Naive thymus-derived CD4-positive, alpha-beta T cell (primary cell): ENCODE results near the gene RC3H1. TPM values are rescaled to one million over a fixed set of nuclear protein-coding genes. Genes with fewer than 3 reads are reported as not detected.

ENCODE experiments used
- ATAC-seq: fragments of 150-1000 bp; cut with Tn5 transposase; 2 replicates; pipeline ENCODE4 v1.10.0; 2021; ENCODE audit warnings: mild to moderate bottlenecking, moderate library complexity
- CTCF ChIA-PET: fragments of 350-600 bp; sonication (Branson Sonifier 250); formaldehyde crosslinking; loops from one replicate; lab custom pipeline; 2021; ENCODE audit warnings: antibody characterized with exemption; lab: Charles Lee
- POLR2A ChIA-PET: fragments of 350-600 bp; sonication (Branson Sonifier 250); formaldehyde crosslinking; loops from one replicate; lab custom pipeline; 2021; ENCODE audit warnings: antibody characterized with exemption, inconsistent platforms; lab: Charles Lee
- DNase-seq, 9 donors: peaks; one replicate each; pipeline versions ENCODE4 v3.0.0 to v3.0.0-alpha.2; 2020 to 2022; ENCODE audit warnings: mixed read lengths in 1 of 9
- H3K27ac ChIP-seq: one replicate; pipeline ENCODE4 v1.7.0; 2013; ENCODE audit warnings: mild to moderate bottlenecking, low read depth, low read length, moderate library complexity
- H3K27me3 ChIP-seq, 2 donors: one replicate each; pipeline ENCODE4 v1.7.0; 2013; ENCODE audit warnings: low read length in 2 of 2, mild to moderate bottlenecking in 2 of 2, moderate library complexity in 2 of 2; ENCODE audit not compliant: control insufficient read depth in 2 of 2, insufficient read depth in 2 of 2
- H3K36me3 ChIP-seq, 3 experiments: 1 replicate in 2 of 3; 2 replicates in 1 of 3; pipeline ENCODE4 v1.7.0; 2013; ENCODE audit warnings: low read length in 3 of 3, mild to moderate bottlenecking in 3 of 3, moderate library complexity in 1 of 3; ENCODE audit not compliant: insufficient read depth in 3 of 3, control insufficient read depth in 2 of 3
- H3K4me1 ChIP-seq, 2 donors: one replicate each; pipeline ENCODE4 v1.7.0; 2013; ENCODE audit warnings: low read length in 2 of 2, mild to moderate bottlenecking in 2 of 2, moderate library complexity in 1 of 2; ENCODE audit not compliant: control insufficient read depth in 2 of 2, insufficient read depth in 2 of 2
- H3K4me3 ChIP-seq: 2 replicates; pipeline ENCODE4 v1.7.0; 2013; ENCODE audit warnings: mild to moderate bottlenecking, low read length
- H3K9me3 ChIP-seq, 3 experiments: 1 replicate in 2 of 3; 2 replicates in 1 of 3; pipeline ENCODE4 v1.7.0; 2013; ENCODE audit warnings: low read length in 3 of 3; ENCODE audit not compliant: control insufficient read depth in 2 of 3
- H3K27ac Mint-ChIP-seq, 9 donors: one replicate each; pipeline ENCODE4 v1.8.0; 2020 to 2022; ENCODE audit warnings: mixed read lengths in 9 of 9, mild to moderate bottlenecking in 8 of 9, moderate library complexity in 5 of 9, inconsistent platforms in 2 of 9
- H3K27me3 Mint-ChIP-seq, 5 donors: one replicate each; pipeline ENCODE4 v1.8.0; 2021 to 2022; ENCODE audit warnings: mixed read lengths in 5 of 5, mild to moderate bottlenecking in 1 of 5
- H3K36me3 Mint-ChIP-seq, 5 donors: one replicate each; pipeline ENCODE4 v1.8.0; 2020 to 2022; ENCODE audit warnings: mixed read lengths in 5 of 5, mild to moderate bottlenecking in 3 of 5, inconsistent platforms in 1 of 5
- H3K4me1 Mint-ChIP-seq, 7 donors: one replicate each; pipeline ENCODE4 v1.8.0; 2020 to 2022; ENCODE audit warnings: mixed read lengths in 7 of 7, mild to moderate bottlenecking in 3 of 7, inconsistent platforms in 1 of 7
- H3K4me3 Mint-ChIP-seq, 10 donors: one replicate each; pipeline ENCODE4 v1.8.0; 2020 to 2022; ENCODE audit warnings: mild to moderate bottlenecking in 10 of 10, mixed read lengths in 10 of 10, moderate library complexity in 6 of 10, inconsistent platforms in 2 of 10
- H3K9me3 Mint-ChIP-seq, 11 donors: one replicate each; pipeline ENCODE4 v1.8.0; 2020 to 2022; ENCODE audit warnings: mixed read lengths in 11 of 11, mild to moderate bottlenecking in 4 of 11, inconsistent platforms in 1 of 11, moderate library complexity in 1 of 11
- intact Hi-C, 2 donors: fragments of 100-400 bp; cut with micrococcal nuclease; formaldehyde crosslinking; loops; one replicate each; pipeline ENCODE4 v1.15.1; 2023
- polyA plus RNA-seq, 2 donors: library from polyadenylated mRNA; unstranded; fragments of 300-500 nt; fragmentation: Illumina TruSeq; gene quantifications; one replicate each; pipeline ENCODE4 v1.2.3, GENCODE V29; 2021
- total RNA-seq, 6 experiments: library from RNA in 5 of 6; stranded (reverse) in 5 of 6; gene quantifications; 1 replicate in 5 of 6; 2 replicates in 1 of 6; pipeline ENCODE4 v1.2.3 and lab custom pipeline; 2021 to 2026

The RC3H1 gene
- total and polyA plus RNA-seq, 7 experiments from 2014 or later: 6.7 to 49.5 (median 40.5) TPM

- Mint-ChIP-seq H3K4me3 (no peak overlapping the region), H3K9me3 (no peaks in the 10 kb centered on the region), H3K4me1 (peaks cover 0 to 7% (median 0%) of the 10 kb centered on the region in 7 donors), H3K36me3 (peaks cover 0 to 5% (median 3%) of the 10 kb centered on the region in 5 donors), H3K27ac (peak overlapping the region in 2 of 9 donors; percentile 25 to 64), H3K27me3 (peaks cover 0 to 2% (median 0%) of the 10 kb centered on the region in 5 donors)
- ChIA-PET POLR2A (interaction anchor here (1.4 kb wide), 1 partner anchor 57 kb away, joined by 4 read pairs; the partner anchor contains the start of genes GAS5 and ZBTB37), CTCF (no interaction called here)
- no peak overlapping the region for H3K27ac ChIP-seq
- DNase-seq (no peak), ATAC-seq (no peak)
- H3K4me1 ChIP-seq: no peaks in the 10 kb centered on the region
- H3K9me3 ChIP-seq: no peaks in the 10 kb centered on the region
- H3K27me3 ChIP-seq: no peaks in the 10 kb centered on the region
- intact Hi-C loops: no loop called here
- no peaks in the 10 kb centered on the region for H3K36me3 ChIP-seq
- H3K4me3 ChIP-seq: no peak overlapping the region
These were observed 96.6 kb downstream of the RC3H1 start for GRCh38 chr1:173925306-173926242.

- no peak overlapping the region for H3K4me3 ChIP-seq
- POLR2A ChIA-PET: no interaction called here
- peaks cover 0 to 1% (median 0%) of the 10 kb centered on the region in 11 donors for H3K9me3 Mint-ChIP-seq
- H3K27me3 ChIP-seq: no peaks in the 10 kb centered on the region
- H3K9me3 ChIP-seq: no peaks in the 10 kb centered on the region
- ATAC-seq (no peak), DNase-seq (no peak)
- no peaks in the 10 kb centered on the region for H3K36me3 Mint-ChIP-seq
- intact Hi-C loops: no loop called here
- H3K4me1 ChIP-seq: no peaks in the 10 kb centered on the region
- H3K27me3 Mint-ChIP-seq: peaks cover 0 to 2% (median 0%) of the 10 kb centered on the region in 5 donors
- H3K27ac ChIP-seq: no peak overlapping the region
- H3K4me3 Mint-ChIP-seq: no peak overlapping the region
- CTCF ChIA-PET: no interaction called here
- H3K27ac Mint-ChIP-seq: no peak overlapping the region
- H3K4me1 Mint-ChIP-seq: peaks cover 0 to 3% (median 0%) of the 10 kb centered on the region in 7 donors
- no peaks in the 10 kb centered on the region for H3K36me3 ChIP-seq
These were observed 101.3 kb downstream of the RC3H1 start for GRCh38 chr1:173920861-173921260.

GRCh38 chr1:173917635-173918493, 104.3 kb downstream of the RC3H1 start:
- no peaks in the 10 kb centered on the region for H3K4me1 ChIP-seq
- H3K9me3 ChIP-seq: no peaks in the 10 kb centered on the region
- Mint-ChIP-seq H3K9me3 (peaks cover 0 to 3% (median 0%) of the 10 kb centered on the region in 11 donors), H3K27ac (peak overlapping the region in 2 of 9 donors; percentile 38 to 62), H3K27me3 (peaks cover 0 to 2% (median 0%) of the 10 kb centered on the region in 5 donors), H3K4me1 (peaks cover 0 to 2% (median 0%) of the 10 kb centered on the region in 7 donors), H3K36me3 (no peaks in the 10 kb centered on the region), H3K4me3 (no peak overlapping the region)
- ChIA-PET CTCF (no interaction called here), POLR2A (no interaction called here)
- H3K27ac ChIP-seq: no peak overlapping the region
- intact Hi-C loops: no loop called here
- H3K4me3 ChIP-seq: no peak overlapping the region
- H3K27me3 ChIP-seq: no peaks in the 10 kb centered on the region
- H3K36me3 ChIP-seq: no peaks in the 10 kb centered on the region
- no peak for DNase-seq
- no peak for ATAC-seq

- CTCF ChIA-PET: no interaction called here
- Histone ChIP-seq H3K4me3 (no peak within 1 kb of the TSS), H3K36me3 (no peaks in the 10 kb centered on the region), H3K27me3 (no peaks in the 10 kb centered on the region), H3K9me3 (no peaks in the 10 kb centered on the region), H3K4me1 (no peaks in the 10 kb centered on the region), H3K27ac (no peak within 1 kb of the TSS)
- H3K9me3 Mint-ChIP-seq: peaks cover 0 to 3% (median 0%) of the 10 kb centered on the region in 11 donors
- peak within 1 kb of the TSS in 1 of 9 donors; percentile 38 for H3K27ac Mint-ChIP-seq
- intact Hi-C loops: no loop called here
- POLR2A ChIA-PET: no interaction called here
- ATAC-seq: no peak
- peaks cover 0 to 2% (median 0%) of the 10 kb centered on the region in 7 donors for H3K4me1 Mint-ChIP-seq
- H3K36me3 Mint-ChIP-seq: peaks cover 0 to 1% (median 0%) of the 10 kb centered on the region in 5 donors
- H3K27me3 Mint-ChIP-seq: peaks cover 0 to 2% (median 0%) of the 10 kb centered on the region in 5 donors
- DNase-seq: no peak
- H3K4me3 Mint-ChIP-seq: no peak within 1 kb of the TSS
These were observed 105.0 kb downstream of the RC3H1 start, which contains the start of gene SERPINC1 for GRCh38 chr1:173917149-173917548. TSS of gene SERPINC1 (minus strand) at chr1:173917327. CDS start at chr1:173917259, 68 bp downstream.

GRCh38 chr1:173916667-173917066, 105.5 kb downstream of the RC3H1 start:
- intact Hi-C loops: no loop called here
- H3K27ac Mint-ChIP-seq: no peak overlapping the region

GRCh38 chr1:173915596-173915995, 106.6 kb downstream of the RC3H1 start:
- Mint-ChIP-seq H3K4me1 (peaks cover 0 to 2% (median 0%) of the 10 kb centered on the region in 7 donors), H3K27me3 (no peaks in the 10 kb centered on the region), H3K36me3 (peaks cover 0 to 5% (median 5%) of the 10 kb centered on the region in 5 donors), H3K27ac (no peak overlapping the region), H3K4me3 (no peak overlapping the region), H3K9me3 (peaks cover 0 to 3% (median 0%) of the 10 kb centered on the region in 11 donors)
- intact Hi-C loops: no loop called here
- ChIA-PET POLR2A (no interaction called here), CTCF (no interaction called here)
- Histone ChIP-seq H3K27me3 (no peaks in the 10 kb centered on the region), H3K4me3 (no peak overlapping the region), H3K9me3 (no peaks in the 10 kb centered on the region), H3K27ac (no peak overlapping the region), H3K4me1 (no peaks in the 10 kb centered on the region), H3K36me3 (no peaks in the 10 kb centered on the region)
- ATAC-seq (no peak), DNase-seq (no peak)

More at GRCh38 chr1:173916667-173917066, 105.5 kb downstream of the RC3H1 start:
- Histone ChIP-seq H3K27me3 (no peaks in the 10 kb centered on the region), H3K4me1 (no peaks in the 10 kb centered on the region), H3K9me3 (no peaks in the 10 kb centered on the region), H3K27ac (no peak overlapping the region), H3K36me3 (no peaks in the 10 kb centered on the region), H3K4me3 (no peak overlapping the region)
- ChIA-PET CTCF (no interaction called here), POLR2A (no interaction called here)
- H3K9me3 Mint-ChIP-seq: peaks cover 0 to 3% (median 0%) of the 10 kb centered on the region in 11 donors
- peaks cover 0 to 2% (median 0%) of the 10 kb centered on the region in 7 donors for H3K4me1 Mint-ChIP-seq
- no peaks in the 10 kb centered on the region for H3K27me3 Mint-ChIP-seq
- H3K4me3 Mint-ChIP-seq: no peak overlapping the region
- no peak for DNase-seq
- ATAC-seq: no peak
- peaks cover 0 to 5% (median 0%) of the 10 kb centered on the region in 5 donors for H3K36me3 Mint-ChIP-seq
